ENCODE data around the gene ATG10. TPM values are rescaled to one million over a fixed set of nuclear protein-coding genes. Genes with fewer than 3 reads are reported as not detected.

The ATG10 gene
- total and polyA plus RNA-seq, 2 of the 8 experiments (the other 6 are each of a cell fraction or from before 2014, with no cell fraction given) = 3.7 to 8.8 TPM

DNA sequence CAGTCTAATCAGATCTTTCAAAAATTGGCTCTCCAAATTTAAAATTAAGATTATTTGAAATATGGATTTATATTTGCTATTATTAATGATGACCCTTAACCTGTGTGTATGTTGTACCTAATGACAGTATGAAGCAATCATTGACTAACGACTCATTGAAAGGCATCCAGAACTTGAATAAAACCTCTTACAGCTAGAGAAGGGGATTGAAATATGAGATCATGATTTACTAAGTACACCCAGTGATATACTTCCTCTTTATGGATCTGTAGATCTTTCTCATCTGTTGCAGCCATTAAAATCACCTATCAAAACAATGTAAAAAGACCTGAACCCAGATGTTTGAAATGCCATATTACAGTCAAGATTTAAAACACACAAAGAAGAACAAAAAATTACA, 179.8 kb downstream of the ATG10 start:
- Histone ChIP-seq H2BK120ac (replicated peaks; ENCODE audit: low read depth, low read length) (no peak overlapping the region), H4K5ac (ENCODE audit: insufficient read length, low read depth, low read length) (no peak overlapping the region), H3K36me3 (ENCODE audit: control insufficient read depth in 2 of 4, insufficient read depth in 4 of 4, low read length in 3 of 4) (no peaks in the 10 kb centered on the region), H2BK12ac (ENCODE audit: low read depth, low read length) (no peak overlapping the region), H3K18ac (ENCODE audit: extremely low read depth, low read length) (no peak overlapping the region), H3K56ac (replicated peaks; ENCODE audit: insufficient read length, low read depth, low read length) (no peak overlapping the region), H2BK20ac (ENCODE audit: low read length) (no peak overlapping the region), H3K9me3 (ENCODE audit: insufficient read depth in 2 of 2, low read depth in 1 of 2, low read length in 1 of 2) (no peaks in the 10 kb centered on the region), H3K9ac (replicated peaks in 1 of 4; ENCODE audit: extremely low read depth in 1 of 4, low read depth in 3 of 4, low read length in 3 of 4) (no peak overlapping the region), H2AK5ac (ENCODE audit: low read depth, low read length) (no peak overlapping the region), H3K14ac (ENCODE audit: insufficient read length) (no peak overlapping the region), H3K4me1 (replicated peaks in 1 of 4; ENCODE audit: control insufficient read depth in 3 of 4, insufficient read depth in 4 of 4, low read length in 3 of 4) (peaks cover 0 to 2% (median 0%) of the 10 kb centered on the region in 4 experiments; a peak in 1 of 7 replicates), H2AFZ (ENCODE audit: low read length) (no peak overlapping the region), H3K4me2 (ENCODE audit: insufficient read depth in 1 of 2, low read depth in 2 of 2, low read length in 2 of 2) (no peak overlapping the region), H4K8ac (ENCODE audit: extremely low read depth, insufficient read depth, low read length) (no peak overlapping the region), H3K79me2 (ENCODE audit: control insufficient read depth in 1 of 2, insufficient read depth in 2 of 2, low read length in 2 of 2) (no peaks in the 10 kb centered on the region), H2BK15ac (ENCODE audit: low read length) (no peak overlapping the region), H3K27ac (ENCODE audit: low read depth, low read length) (no peak overlapping the region), H4K20me1 (replicated peaks in 1 of 2; ENCODE audit: control insufficient read depth in 1 of 2, insufficient read depth in 2 of 2, low read length in 2 of 2) (no peaks in the 10 kb centered on the region), H2BK5ac (ENCODE audit: low read depth, low read length) (no peak overlapping the region), H3K79me1 (ENCODE audit: low read depth, low read length) (no peaks in the 10 kb centered on the region), H3K4me3 (ENCODE audit: extremely low read depth in 1 of 4, insufficient read depth in 2 of 4, low read depth in 3 of 4, low read length in 4 of 4) (no peak overlapping the region), H3K23me2 (ENCODE audit: low read depth, low read length) (no peaks in the 10 kb centered on the region), H3K4ac (replicated peaks; ENCODE audit: insufficient read length, low read depth, low read length) (no peak overlapping the region), H4K91ac (replicated peaks; ENCODE audit: insufficient read length, low read length) (no peak overlapping the region), H3K27me3 (replicated peaks in 1 of 4; ENCODE audit: control insufficient read depth in 3 of 4, extremely low read depth in 1 of 4, insufficient read depth in 3 of 4, low read length in 3 of 4) (no peaks in the 10 kb centered on the region), H3K23ac (ENCODE audit: insufficient read length) (no peak overlapping the region)
- DNase-seq (ENCODE audit: low read depth in 1 of 2, low spot score in 2 of 2) (no peak), FAIRE-seq (no peak)
- ChIA-PET POLR2A (ENCODE audit: partially characterized antibody) (no interaction called here), CTCF (ENCODE audit: partially characterized antibody) (interaction anchor here (0.7 kb wide), 1 partner anchor 587 kb away, joined by 3 read pairs; no protein-coding TSS in a partner anchor)
- TF ChIP-seq CEBPB (IDR thresholded peaks at IDR 0.05; ENCODE audit: low read depth, low read length) (0 out of 2 replicates have a peak, but pooled peaks have one; percentile 19), JUN (IDR thresholded peaks at IDR 0.05; ENCODE audit: low read depth, low read length) (no peak), CBX5 (IDR thresholded peaks at IDR 0.05; ENCODE audit: low read depth, low read length) (no peak)
- WGBS, 2 experiments (ENCODE audit: extremely low coverage in 1 of 2, insufficient coverage in 1 of 2, insufficient read length in 1 of 2, insufficient replicate concordance in 2 of 2, low coverage in 1 of 2, low lambda C conversion rate in 2 of 2, missing lambda C conversion rate in 1 of 2) = 85% methylated on average over 1 of the region's 1 CpG; no CpG with 5 or more reads in 1 of the 2 experiments

Measured in H1 (cell line).